ENCODE results near the gene HLA-DQA2. TPM values are rescaled to one million over a fixed set of nuclear protein-coding genes. Genes with fewer than 3 reads are reported as not detected.
"Not testable (repeated sequence)": the region's sequence is repeated elsewhere in the genome, so short reads cannot be mapped to it uniquely, and the experiment has no call there.

HLA-DQA2 gene
- polyA plus RNA-seq, 2 of the 4 experiments (the other 2 are of a cell fraction), result not detected

DNA sequence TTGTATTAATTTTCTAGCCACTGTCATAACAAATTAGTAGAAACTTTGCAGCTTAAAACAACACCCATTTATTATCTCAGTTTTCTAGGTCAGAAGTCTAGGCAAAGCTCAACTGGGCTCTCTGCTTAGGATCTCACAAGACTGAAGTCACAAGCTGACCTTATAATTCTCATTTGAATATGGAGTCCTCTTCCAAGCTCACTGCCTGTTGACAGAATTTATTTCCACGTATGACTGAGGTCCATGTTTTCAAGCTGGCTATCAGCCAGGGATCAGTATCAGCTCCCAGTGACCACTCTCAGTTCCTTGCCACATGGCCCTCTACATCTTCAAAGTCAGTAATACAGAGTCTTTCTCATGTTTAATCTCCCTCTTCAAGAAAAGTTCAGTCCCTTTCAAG is 33.9 kb downstream of the HLA-DQA2 start:
- POLR2A ChIA-PET, result no interaction called here
- no peak overlapping the region for H3K27ac ChIP-seq
- CTCF ChIA-PET, result interaction anchor here (1.0 kb wide), 1 partner anchor 13 kb away, joined by 3 read pairs; no protein-coding TSS in a partner anchor
- WGBS (ENCODE audit: missing lambda C conversion rate), result 0% methylated on average over 1 of the region's 1 CpG
- no peak overlapping the region for H3K4me3 ChIP-seq
- FAIRE-seq, result no peak
- TF ChIP-seq REST (IDR thresholded peaks at IDR 0.05), result no peak
- TF ChIP-seq CEBPB (IDR thresholded peaks at IDR 0.05), result no peak
- TF ChIP-seq SREBF2 (IDR thresholded peaks at IDR 0.05), result no peak
- no peak for TF ChIP-seq RNF2 (IDR thresholded peaks at IDR 0.05; ENCODE audit: borderline replicate concordance, low read depth)
- no peak for TF ChIP-seq POLR2AphosphoS2 (conservative IDR thresholded peaks at IDR 0.05; ENCODE audit: low read length)
- TF ChIP-seq CBX2 (IDR thresholded peaks at IDR 0.05; ENCODE audit: borderline replicate concordance, low read depth), result no peak
- TF ChIP-seq, protein P1, sequence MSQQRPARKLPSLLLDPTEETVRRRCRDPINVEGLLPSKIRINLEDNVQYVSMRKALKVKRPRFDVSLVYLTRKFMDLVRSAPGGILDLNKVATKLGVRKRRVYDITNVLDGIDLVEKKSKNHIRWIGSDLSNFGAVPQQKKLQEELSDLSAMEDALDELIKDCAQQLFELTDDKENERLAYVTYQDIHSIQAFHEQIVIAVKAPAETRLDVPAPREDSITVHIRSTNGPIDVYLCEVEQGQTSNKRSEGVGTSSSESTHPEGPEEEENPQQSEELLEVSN (IDR thresholded peaks at IDR 0.05; ENCODE audit: borderline replicate concordance, low read depth), result no peak
- no peak for ATAC-seq
- no peaks in the 10 kb centered on the region for H3K4me1 ChIP-seq
- H3K4me2 ChIP-seq, result no peak overlapping the region
- H3K9me3 ChIP-seq, result no peaks in the 10 kb centered on the region
- no peak for DNase-seq (ENCODE audit: low read depth in 1 of 2, low spot score in 1 of 2)

GRCh38 chr6:32779036-32779435 is 37.8 kb downstream of the HLA-DQA2 start:
- ChIA-PET CTCF (interaction anchor here (1.5 kb wide), 1 partner anchor 89 kb away, joined by 4 read pairs; no protein-coding TSS in a partner anchor), POLR2A (no interaction called here)
- DNase-seq (ENCODE audit: low read depth in 1 of 2, low spot score in 1 of 2) (no peak), ATAC-seq (no peak), FAIRE-seq (no peak)
- H3K27ac ChIP-seq, result no peak overlapping the region
- TF ChIP-seq RFX5 (IDR thresholded peaks at IDR 0.05), result no peak
- no peak for TF ChIP-seq RNF2 (IDR thresholded peaks at IDR 0.05; ENCODE audit: borderline replicate concordance, low read depth)
- TF ChIP-seq ELK1 (IDR thresholded peaks at IDR 0.05; ENCODE audit: low read depth, low read length), result no peak
- TF ChIP-seq HES2 (IDR thresholded peaks at IDR 0.05), result no peak
- TF ChIP-seq ZC3H11A (IDR thresholded peaks at IDR 0.05), result no peak
- TF ChIP-seq ZSCAN20 (CRISPR knock-in tag; IDR thresholded peaks at IDR 0.05), result no peak
- no peak for TF ChIP-seq POLR2AphosphoS2 (conservative IDR thresholded peaks at IDR 0.05; ENCODE audit: low read length)
- no peak for TF ChIP-seq CHD2 (IDR thresholded peaks at IDR 0.05; ENCODE audit: low read length, partially characterized antibody)
- TF ChIP-seq TFCP2L1 (CRISPR knock-in tag; IDR thresholded peaks at IDR 0.05), result no peak
- no peak for TF ChIP-seq TP53 (CRISPR knock-in tag; IDR thresholded peaks at IDR 0.05)
- TF ChIP-seq, protein P2, sequence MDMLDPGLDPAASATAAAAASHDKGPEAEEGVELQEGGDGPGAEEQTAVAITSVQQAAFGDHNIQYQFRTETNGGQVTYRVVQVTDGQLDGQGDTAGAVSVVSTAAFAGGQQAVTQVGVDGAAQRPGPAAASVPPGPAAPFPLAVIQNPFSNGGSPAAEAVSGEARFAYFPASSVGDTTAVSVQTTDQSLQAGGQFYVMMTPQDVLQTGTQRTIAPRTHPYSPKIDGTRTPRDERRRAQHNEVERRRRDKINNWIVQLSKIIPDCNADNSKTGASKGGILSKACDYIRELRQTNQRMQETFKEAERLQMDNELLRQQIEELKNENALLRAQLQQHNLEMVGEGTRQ (IDR thresholded peaks at IDR 0.05), result no peak
- TF ChIP-seq MAFK (IDR thresholded peaks at IDR 0.05; ENCODE audit: partially characterized antibody), result no peak
- no peak for TF ChIP-seq CBX2 (IDR thresholded peaks at IDR 0.05; ENCODE audit: borderline replicate concordance, low read depth)
- TF ChIP-seq, protein P3, sequence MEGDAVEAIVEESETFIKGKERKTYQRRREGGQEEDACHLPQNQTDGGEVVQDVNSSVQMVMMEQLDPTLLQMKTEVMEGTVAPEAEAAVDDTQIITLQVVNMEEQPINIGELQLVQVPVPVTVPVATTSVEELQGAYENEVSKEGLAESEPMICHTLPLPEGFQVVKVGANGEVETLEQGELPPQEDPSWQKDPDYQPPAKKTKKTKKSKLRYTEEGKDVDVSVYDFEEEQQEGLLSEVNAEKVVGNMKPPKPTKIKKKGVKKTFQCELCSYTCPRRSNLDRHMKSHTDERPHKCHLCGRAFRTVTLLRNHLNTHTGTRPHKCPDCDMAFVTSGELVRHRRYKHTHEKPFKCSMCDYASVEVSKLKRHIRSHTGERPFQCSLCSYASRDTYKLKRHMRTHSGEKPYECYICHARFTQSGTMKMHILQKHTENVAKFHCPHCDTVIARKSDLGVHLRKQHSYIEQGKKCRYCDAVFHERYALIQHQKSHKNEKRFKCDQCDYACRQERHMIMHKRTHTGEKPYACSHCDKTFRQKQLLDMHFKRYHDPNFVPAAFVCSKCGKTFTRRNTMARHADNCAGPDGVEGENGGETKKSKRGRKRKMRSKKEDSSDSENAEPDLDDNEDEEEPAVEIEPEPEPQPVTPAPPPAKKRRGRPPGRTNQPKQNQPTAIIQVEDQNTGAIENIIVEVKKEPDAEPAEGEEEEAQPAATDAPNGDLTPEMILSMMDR (IDR thresholded peaks at IDR 0.05), result no peak
- TF ChIP-seq JUNB (IDR thresholded peaks at IDR 0.05), result no peak
- no peak for TF ChIP-seq HOXA7 (CRISPR knock-in tag; IDR thresholded peaks at IDR 0.05)
- no peak for TF ChIP-seq BHLHE40 (IDR thresholded peaks at IDR 0.05; ENCODE audit: low read depth, low read length)
- TF ChIP-seq SMC3 (IDR thresholded peaks at IDR 0.05), result no peak
- TF ChIP-seq CEBPB (IDR thresholded peaks at IDR 0.05), result no peak
- no peak overlapping the region for H3K4me2 ChIP-seq
- H3K9me3 ChIP-seq, result no peaks in the 10 kb centered on the region
- H3K4me1 ChIP-seq, result no peaks in the 10 kb centered on the region
- H3K4me3 ChIP-seq, result no peak overlapping the region

GRCh38 chr6:32782923-32783322 is 41.7 kb downstream of the HLA-DQA2 start:
- DNase-seq (ENCODE audit: low read depth in 1 of 2, low spot score in 1 of 2); H3K4me3 ChIP-seq; H3K4me1 ChIP-seq; FAIRE-seq; POLR2A ChIA-PET; ATAC-seq; H3K27ac ChIP-seq; H3K9me3 ChIP-seq; H3K4me2 ChIP-seq: not testable (repeated sequence)
- CTCF ChIA-PET, result interaction anchor here (0.7 to 1.0 kb wide), 2 partner anchors 82 to 362 kb away, joined by 3 to 4 read pairs; no protein-coding TSS in a partner anchor

Measured in A549 (cell line).